SK-N-MC (cell line): ENCODE data around the gene SLC25A42.

Source experiments
- EZH2 ChIP-seq: fragments of 200-600 bp; sonication (generic); IDR thresholded peaks from one replicate; pipeline ENCODE4 v1.6.1; 2017; ENCODE audit warnings: antibody characterized with exemption
- POLR2AphosphoS5 ChIP-seq: IDR thresholded peaks from 2 replicates; pipeline ENCODE4 v1.6.1; 2012; ENCODE audit warnings: mild to moderate bottlenecking, low read depth, low read length, borderline replicate concordance

DNA sequence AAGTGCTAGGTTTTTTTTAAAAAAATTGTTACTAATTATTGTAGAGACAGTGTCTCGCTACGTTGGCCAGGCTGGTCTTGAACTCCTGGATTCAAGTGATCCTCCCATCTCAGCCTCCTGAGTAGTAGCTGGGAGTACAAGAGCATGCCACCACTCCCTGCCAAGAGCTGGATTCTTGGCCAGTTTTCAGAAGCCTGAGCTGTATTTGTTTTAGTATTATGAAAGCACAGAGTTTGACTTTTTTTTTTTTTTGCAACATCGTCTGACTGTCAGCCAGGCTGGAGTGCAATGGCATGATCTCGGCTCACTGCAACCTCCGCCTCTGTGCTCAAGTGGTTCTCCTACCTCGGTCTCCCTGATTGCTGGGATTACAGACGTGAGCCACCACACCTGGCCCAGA is 23.4 kb upstream of the SLC25A42 start:
- TF ChIP-seq EZH2 (no peak), POLR2AphosphoS5 (no peak)
